ENCODE data around the gene IL10RA. TPM values are rescaled to one million over a fixed set of nuclear protein-coding genes. Genes with fewer than 3 reads are reported as not detected.

The IL10RA gene
- total and polyA plus RNA-seq, 12 donors, result 2.0 to 29.9 (median 3.8) TPM

DNA sequence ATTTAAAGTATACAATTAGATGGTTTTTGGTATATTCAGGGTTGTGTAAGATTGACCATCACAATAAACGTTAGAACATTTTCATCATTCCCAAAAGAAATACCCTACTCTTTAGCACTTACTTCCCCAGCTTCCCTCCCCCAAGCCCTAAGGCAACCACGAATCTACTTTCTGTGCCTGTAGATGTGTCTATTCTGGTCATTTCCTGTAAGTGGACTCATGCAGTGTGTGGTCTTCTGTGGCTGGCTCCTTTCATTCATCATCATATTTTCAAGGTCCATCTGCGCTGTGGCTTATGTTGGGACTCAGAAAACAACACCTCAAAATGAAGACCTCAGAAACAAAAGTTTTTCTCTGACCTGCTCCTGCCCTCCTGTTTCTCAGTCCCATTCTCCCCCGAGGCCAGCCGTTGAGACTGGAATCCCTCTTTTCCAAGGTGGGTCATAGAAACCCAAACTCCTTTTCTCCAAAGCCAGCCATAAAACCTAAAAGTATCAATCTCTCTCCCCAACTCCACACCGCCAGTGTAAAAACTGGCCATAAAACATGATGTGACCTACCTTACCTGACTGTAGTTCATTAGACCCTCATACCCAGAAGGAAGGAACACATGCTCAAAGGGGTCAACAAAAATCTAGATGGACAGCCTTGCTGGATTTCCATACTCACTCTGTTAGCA is 44.1 kb upstream of the IL10RA start:
- intact Hi-C loops (cut with DNase I), result loop anchor here in 4 of 10 donors (5.0 to 10.0 kb wide), 4 partner anchors 35 to 517 kb away; no protein-coding TSS in a partner anchor
- Histone ChIP-seq H3K9me3 (peaks cover 0 to 17% (median 0%) of the 10 kb centered on the region in 11 donors), H3K36me3 (no peaks in the 10 kb centered on the region), H3K4me3 (no peak overlapping the region), H3K27me3 (no peaks in the 10 kb centered on the region), H3K27ac (no peak overlapping the region), H3K4me1 (peaks cover 0 to 26% (median 19%) of the 10 kb centered on the region in 9 donors)
- TF ChIP-seq, protein P1, sequence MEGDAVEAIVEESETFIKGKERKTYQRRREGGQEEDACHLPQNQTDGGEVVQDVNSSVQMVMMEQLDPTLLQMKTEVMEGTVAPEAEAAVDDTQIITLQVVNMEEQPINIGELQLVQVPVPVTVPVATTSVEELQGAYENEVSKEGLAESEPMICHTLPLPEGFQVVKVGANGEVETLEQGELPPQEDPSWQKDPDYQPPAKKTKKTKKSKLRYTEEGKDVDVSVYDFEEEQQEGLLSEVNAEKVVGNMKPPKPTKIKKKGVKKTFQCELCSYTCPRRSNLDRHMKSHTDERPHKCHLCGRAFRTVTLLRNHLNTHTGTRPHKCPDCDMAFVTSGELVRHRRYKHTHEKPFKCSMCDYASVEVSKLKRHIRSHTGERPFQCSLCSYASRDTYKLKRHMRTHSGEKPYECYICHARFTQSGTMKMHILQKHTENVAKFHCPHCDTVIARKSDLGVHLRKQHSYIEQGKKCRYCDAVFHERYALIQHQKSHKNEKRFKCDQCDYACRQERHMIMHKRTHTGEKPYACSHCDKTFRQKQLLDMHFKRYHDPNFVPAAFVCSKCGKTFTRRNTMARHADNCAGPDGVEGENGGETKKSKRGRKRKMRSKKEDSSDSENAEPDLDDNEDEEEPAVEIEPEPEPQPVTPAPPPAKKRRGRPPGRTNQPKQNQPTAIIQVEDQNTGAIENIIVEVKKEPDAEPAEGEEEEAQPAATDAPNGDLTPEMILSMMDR (IDR thresholded peaks at IDR 0.05), result no peak
- ATAC-seq (no peak), DNase-seq (no peak)
- whole genome bisulfite sequencing, 2 donors, result 84 to 91% methylated on average over 6 of the region's 6 CpGs

DNA sequence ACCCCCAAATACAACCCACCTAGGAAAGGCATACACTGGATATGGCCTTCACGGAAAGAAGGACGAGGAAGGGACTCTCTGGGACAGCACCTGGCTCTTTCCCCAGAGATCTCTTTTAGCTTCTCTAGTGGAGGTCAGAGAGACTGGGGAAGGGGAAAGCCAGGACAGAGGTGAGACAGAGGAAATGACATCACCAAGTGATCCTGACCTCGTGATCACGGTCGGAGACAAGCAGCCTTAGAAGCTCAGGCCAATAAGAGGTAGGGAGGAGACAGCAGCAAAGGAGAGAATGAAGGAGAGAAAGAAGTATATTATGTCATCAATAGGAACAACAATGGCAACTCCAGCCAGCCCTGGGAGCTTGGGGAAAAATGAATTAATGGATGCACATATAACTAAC is 41.6 kb upstream of the IL10RA start:
- H3K4me1 ChIP-seq, result peaks cover 0 to 32% (median 19%) of the 10 kb centered on the region in 9 donors
- H3K4me3 ChIP-seq, result no peak overlapping the region
- H3K27ac ChIP-seq, result peak overlapping the region in 3 of 10 donors; percentile 17 to 25 (median 18)
- WGBS, 2 donors, result 74 to 76% methylated on average over 5 of the region's 5 CpGs
- TF ChIP-seq, protein P1 (IDR thresholded peaks at IDR 0.05), result no peak
- intact Hi-C loops (cut with DNase I), result loop anchor here in 4 of 10 donors (5.0 to 10.0 kb wide), 4 partner anchors 37 to 520 kb away; no protein-coding TSS in a partner anchor
- no peak for ATAC-seq
- H3K9me3 ChIP-seq, result peaks cover 0 to 17% (median 0%) of the 10 kb centered on the region in 11 donors
- no peak for DNase-seq
- H3K27me3 ChIP-seq, result peaks cover 0 to 6% (median 0%) of the 10 kb centered on the region in 7 donors
- H3K36me3 ChIP-seq, result no peaks in the 10 kb centered on the region

DNA sequence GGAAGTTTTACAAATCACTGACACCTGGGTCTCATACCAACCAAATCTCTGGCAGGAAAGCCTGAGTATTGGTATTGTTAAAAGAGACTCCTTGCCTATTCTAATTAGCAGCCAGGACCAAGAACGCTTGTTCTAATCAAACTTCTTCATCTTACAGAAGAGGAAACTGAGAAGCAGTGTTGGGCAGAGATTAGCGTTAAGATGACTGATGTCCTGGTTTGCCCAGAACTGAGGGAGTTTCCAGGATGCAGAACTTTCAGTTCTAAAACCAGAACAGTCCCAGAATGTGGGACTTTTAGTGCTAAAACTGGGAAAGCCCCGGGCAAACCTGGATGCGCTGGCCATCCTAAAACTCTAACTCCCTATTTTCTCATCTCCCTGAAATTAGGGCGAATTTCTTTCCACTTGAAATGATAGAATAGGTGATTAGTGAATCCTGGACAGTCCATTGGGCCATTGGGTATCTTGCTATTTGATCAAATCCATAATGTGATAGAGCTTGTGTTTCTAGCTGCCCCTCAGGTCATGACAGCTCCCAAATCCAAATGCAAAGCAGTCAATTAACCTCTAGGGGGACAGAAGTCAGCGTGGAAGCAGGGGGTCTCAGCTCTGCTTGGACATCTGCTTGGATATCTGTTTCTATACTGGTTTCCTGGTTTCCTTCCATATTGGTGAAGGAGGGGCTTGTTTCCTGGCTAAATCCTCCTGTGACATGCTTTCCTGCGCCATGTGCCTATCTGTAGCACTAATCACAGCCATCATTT is 41.0 kb upstream of the IL10RA start:
- Histone ChIP-seq H3K27ac (peak overlapping the region in 3 of 10 donors; percentile 17 to 52 (median 18)), H3K27me3 (peaks cover 0 to 8% (median 0%) of the 10 kb centered on the region in 7 donors), H3K9me3 (peaks cover 0 to 17% (median 0%) of the 10 kb centered on the region in 11 donors), H3K36me3 (no peaks in the 10 kb centered on the region), H3K4me1 (peaks cover 0 to 39% (median 19%) of the 10 kb centered on the region in 9 donors), H3K4me3 (no peak overlapping the region)
- intact Hi-C loops (cut with DNase I), result loop anchor here in 9 of 10 donors (5.0 to 10.0 kb wide), 6 partner anchors 103 to 520 kb away; partner anchors contain the start of gene FXYD2 (in 4 of the 9)
- WGBS, 2 donors, result 41 to 65% methylated on average over 7 of the region's 7 CpGs
- TF ChIP-seq, protein P1 (IDR thresholded peaks at IDR 0.05), result peak in 1 of 9 donors; percentile 11
- ATAC-seq (peak in 4 of 8 donors; percentile 10 to 44 (median 18)), DNase-seq (no peak)

DNA sequence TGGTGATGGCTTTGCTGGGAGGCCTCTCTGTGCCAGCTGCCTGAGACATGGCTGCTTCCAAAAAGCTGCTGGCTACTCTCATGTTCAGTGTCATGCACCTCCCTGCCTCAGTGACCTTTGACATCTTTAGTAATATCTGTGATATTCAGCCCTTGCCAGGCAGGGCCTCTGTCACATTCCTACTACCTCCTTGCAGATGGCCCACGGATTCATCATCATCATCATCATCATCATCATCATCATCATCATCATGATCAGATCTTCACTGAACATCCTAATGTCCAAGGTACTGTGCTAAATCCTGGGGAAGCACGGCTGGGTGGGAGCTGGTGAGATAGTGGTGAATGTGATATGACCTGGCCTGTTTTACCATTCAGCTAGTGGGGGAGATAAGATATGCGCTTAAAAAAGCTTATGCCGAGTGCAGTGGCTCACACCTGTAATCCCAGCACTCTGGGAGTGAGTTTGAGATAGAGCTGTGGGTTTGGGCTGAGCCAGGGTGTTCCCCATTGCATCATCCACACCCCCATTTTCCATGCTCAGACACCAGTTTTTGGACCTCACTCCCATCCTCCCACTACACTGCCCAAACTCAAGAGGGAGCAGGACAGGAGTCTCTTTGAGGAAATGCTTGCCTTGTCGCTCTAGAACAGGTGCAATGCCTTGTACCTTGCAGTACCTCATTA is 39.9 kb upstream of the IL10RA start:
- ATAC-seq, result no peak
- peaks cover 0 to 50% (median 24%) of the 10 kb centered on the region in 9 donors for H3K4me1 ChIP-seq

More for the DNA sequence above, 39.9 kb upstream of the IL10RA start:
- Histone ChIP-seq H3K27me3 (peaks cover 0 to 8% (median 0%) of the 10 kb centered on the region in 7 donors), H3K9me3 (peaks cover 0 to 17% (median 0%) of the 10 kb centered on the region in 11 donors), H3K27ac (no peak overlapping the region), H3K36me3 (no peaks in the 10 kb centered on the region), H3K4me3 (no peak overlapping the region)
- DNase-seq, result no peak
- intact Hi-C loops (cut with DNase I), result loop anchor here (2.0 to 10.0 kb wide), 11 partner anchors 101 to 521 kb away; partner anchors contain the start of gene FXYD2 (in 4 of the 10)
- 58 to 63% methylated on average over 5 of the region's 5 CpGs for WGBS, 2 donors
- TF ChIP-seq, protein P1 (IDR thresholded peaks at IDR 0.05), result no peak

All from heart right ventricle (tissue), 16 donors.